Endothelial cell of umbilical vein (primary cell): ENCODE data around the gene MOB3C. TPM values are rescaled to one million over a fixed set of nuclear protein-coding genes. Genes with fewer than 3 reads are reported as not detected.

ENCODE experiments used
- BruUV-seq: library from RNA; stranded (reverse); fragments of 400-500 nt; replicated peaks from 2 replicates; lab custom pipeline; 2021; lab: Mats Ljungman, UMichigan
- CTCF ChIA-PET: fragments of 300-600, 350-600 bp; sonication (Branson Sonifier 250); formaldehyde crosslinking; loops from one replicate; lab custom pipeline; 2021; ENCODE audit warnings: antibody characterized with exemption, inconsistent platforms; lab: Charles Lee
- POLR2A ChIA-PET: fragments of 300-600, 350-600 bp; sonication (Branson Sonifier 250); formaldehyde crosslinking; loops from one replicate; lab custom pipeline; 2021; ENCODE audit warnings: antibody characterized with exemption, inconsistent platforms; lab: Charles Lee
- DNase-seq: peaks from one replicate; pipeline ENCODE4 v3.0.0-alpha.2; 2011; ENCODE audit warnings: low read depth, low spot score
- FAIRE-seq: peaks from 2 replicates; lab custom pipeline; 2011; peaks lifted over from hg19 to GRCh38; lab: Jason Lieb, UNC
- H2AFZ ChIP-seq: 2 replicates; pipeline ENCODE4 v1.6.0; 2012; ENCODE audit warnings: low read depth, low read length, control low read depth, inconsistent platforms
- H3K27ac ChIP-seq: 2 replicates; pipeline ENCODE4 v1.5.1; 2011; ENCODE audit warnings: low read depth, mild to moderate bottlenecking, control low read depth, low read length, moderate library complexity; ENCODE audit not compliant: insufficient read depth
- H3K27me3 ChIP-seq, 2 experiments: 2 replicates each; pipeline versions ENCODE4 v1.6.0 to v1.6.1; 2011; ENCODE audit warnings: low read length in 2 of 2, mixed read lengths in 1 of 2; ENCODE audit not compliant: control insufficient read depth in 2 of 2, insufficient read depth in 2 of 2
- H3K36me3 ChIP-seq, 2 experiments: 2 replicates in 1 of 2; 3 replicates in 1 of 2; pipeline ENCODE4 v1.5.1; 2011; ENCODE audit warnings: low read length in 2 of 2, mild to moderate bottlenecking in 1 of 2, moderate library complexity in 1 of 2; ENCODE audit not compliant: control insufficient read depth in 2 of 2, insufficient read depth in 2 of 2; ENCODE audit errors: extremely low read depth in 1 of 2
- H3K4me1 ChIP-seq: 3 replicates; pipeline ENCODE4 v1.5.1; 2011; ENCODE audit warnings: mild to moderate bottlenecking, low read length; ENCODE audit not compliant: control insufficient read depth, insufficient read depth; ENCODE audit errors: extremely low read depth
- H3K4me2 ChIP-seq: 2 replicates; pipeline ENCODE4 v1.6.1; 2011; ENCODE audit warnings: low read length, control low read depth, mixed read lengths; ENCODE audit not compliant: insufficient read depth
- H3K4me3 ChIP-seq, 3 experiments: fragments of 200-600 bp in 1 of 3; sonication (generic), shearing (Covaris generic) in 1 of 3; replicated peaks in 1 of 3; 2 replicates each; pipeline ENCODE4 v1.5.1; 2011 to 2016; ENCODE audit warnings: control low read depth in 3 of 3, low read length in 3 of 3, mild to moderate bottlenecking in 2 of 3, inconsistent platforms in 1 of 3, low read depth in 1 of 3, moderate library complexity in 1 of 3; ENCODE audit not compliant: insufficient read depth in 1 of 3
- H3K79me2 ChIP-seq: 2 replicates; pipeline ENCODE4 v1.6.0; 2012; ENCODE audit warnings: low read length, inconsistent platforms; ENCODE audit not compliant: control insufficient read depth, insufficient read depth
- H3K9ac ChIP-seq: replicated peaks from 2 replicates; pipeline ENCODE3; 2011; ENCODE audit warnings: low read length, control low read depth; ENCODE audit not compliant: insufficient read depth; ENCODE audit errors: extremely low read depth
- H3K9me1 ChIP-seq: replicated peaks from 3 replicates; pipeline ENCODE4 v1.6.0; 2011; ENCODE audit warnings: mild to moderate bottlenecking, low read length; ENCODE audit not compliant: control insufficient read depth, insufficient read depth; ENCODE audit errors: extremely low read depth
- H3K9me3 ChIP-seq: replicated peaks from 2 replicates; pipeline ENCODE4 v1.5.1; 2012; ENCODE audit warnings: low read length, inconsistent platforms; ENCODE audit not compliant: control insufficient read depth, insufficient read depth
- H4K20me1 ChIP-seq: replicated peaks from 2 replicates; pipeline ENCODE3; 2011; ENCODE audit warnings: mild to moderate bottlenecking, low read length; ENCODE audit not compliant: control insufficient read depth, insufficient read depth; ENCODE audit errors: extremely low read depth
- EZH2 ChIP-seq: IDR thresholded peaks from 2 replicates; pipeline ENCODE4 v1.6.1; 2012; ENCODE audit warnings: borderline replicate concordance, low read depth, mild to moderate bottlenecking, moderate library complexity, low read length, inconsistent platforms; ENCODE audit not compliant: severe bottlenecking
- FOS ChIP-seq: IDR thresholded peaks from 2 replicates; pipeline ENCODE4 v1.6.1; 2011; ENCODE audit warnings: mild to moderate bottlenecking, low read length, moderate library complexity, borderline replicate concordance; ENCODE audit not compliant: insufficient read depth
- GATA2 ChIP-seq: IDR thresholded peaks from 2 replicates; pipeline ENCODE4 v1.7.0; 2011; ENCODE audit warnings: low read depth, mild to moderate bottlenecking, moderate library complexity, mixed read lengths, low read length; ENCODE audit not compliant: insufficient read length, insufficient read depth
- JUN ChIP-seq: IDR thresholded peaks from 2 replicates; pipeline ENCODE4 v1.6.1; 2011; ENCODE audit warnings: borderline replicate concordance, low read depth; ENCODE audit not compliant: insufficient read length, insufficient read depth
- MAX ChIP-seq: IDR thresholded peaks from 2 replicates; pipeline ENCODE4 v1.6.1; 2011; ENCODE audit not compliant: insufficient read depth, insufficient read length
- MYC ChIP-seq: IDR thresholded peaks from one replicate; pipeline ENCODE4 v1.6.1; 2011; ENCODE audit warnings: mild to moderate bottlenecking, low read depth, low read length
- POLR2A ChIP-seq: IDR thresholded peaks from 2 replicates; pipeline ENCODE4 v1.6.1; 2012; ENCODE audit warnings: low read depth, mild to moderate bottlenecking, control low read depth, low read length
- POLR2AphosphoS5 ChIP-seq: IDR thresholded peaks from 2 replicates; pipeline ENCODE4 v1.6.1; 2012; ENCODE audit warnings: low read depth, mild to moderate bottlenecking, control low read depth, low read length, moderate library complexity; ENCODE audit not compliant: insufficient read depth
- dilution Hi-C: fragments of 300-500 bp; cut with MboI; formaldehyde crosslinking; loops from one replicate; pipeline ENCODE4 v1.15.0; 2019; ENCODE audit warnings: low sequenced_read_pairs; ENCODE audit not compliant: extremely low pct_ligation_motif_present
- intact Hi-C: fragments of 100-400 bp; cut with micrococcal nuclease; formaldehyde crosslinking; loops from one replicate; pipeline ENCODE4 v1.10.0; 2022
- polyA plus RNA-seq, 4 experiments: library from polyadenylated mRNA; depleted of rRNA in 3 of 4; stranded (reverse) in 3 of 4; unstranded in 1 of 4; fragments of >200 nt; gene quantifications; 2 replicates each; pipeline versions ENCODE4 v1.2.1 to v1.2.3, GENCODE V29; 2011 to 2012; ENCODE audit warnings: missing spikeins in 1 of 4
- total RNA-seq: library from RNA; stranded (reverse); gene quantifications from 2 replicates; pipeline ENCODE4 v1.2.3, GENCODE V29; 2021
- TF ChIP-seq, protein P1 (sequence below), 2 donors: IDR thresholded peaks; 1 replicate in 1 of 2; 2 replicates in 1 of 2; pipeline ENCODE4 v1.5.1; 2011; ENCODE audit warnings: low read length in 2 of 2, mild to moderate bottlenecking in 2 of 2, moderate library complexity in 2 of 2, control low read depth in 1 of 2, inconsistent platforms in 1 of 2, low read depth in 1 of 2; ENCODE audit not compliant: insufficient read depth in 1 of 2; ENCODE audit errors: extremely low read depth in 1 of 2

The MOB3C gene
- total and polyA plus RNA-seq, 2 donors (not counting 3 experiments of a cell fraction or from before 2014, with no cell fraction given) = 6.1 to 8.4 TPM

GRCh38 chr1:46596846-46597245, 19.8 kb downstream of the MOB3C start:
- ChIA-PET POLR2A (interaction anchor here (0.6 kb wide), 1 partner anchor 240 kb away, joined by 3 read pairs; no protein-coding TSS in a partner anchor), CTCF (no interaction called here)

More at GRCh38 chr1:46596846-46597245, 19.8 kb downstream of the MOB3C start:
- FAIRE-seq (no peak), DNase-seq (no peak)
- Histone ChIP-seq H3K36me3 (peaks cover 0 to 4% of the 10 kb centered on the region in 2 experiments), H3K27me3 (no peaks in the 10 kb centered on the region), H3K4me3 (no peak overlapping the region), H2AFZ (no peak overlapping the region), H3K4me1 (no peaks in the 10 kb centered on the region), H3K9me1 (no peaks in the 10 kb centered on the region), H4K20me1 (no peaks in the 10 kb centered on the region), H3K4me2 (no peak overlapping the region), H3K79me2 (no peaks in the 10 kb centered on the region), H3K27ac (no peak overlapping the region), H3K9ac (no peak overlapping the region), H3K9me3 (no peaks in the 10 kb centered on the region)
- dilution Hi-C loops = no loop called here
- no TSS peak for BruUV-seq
- intact Hi-C loops = no loop called here
- TF ChIP-seq GATA2 (no peak), MAX (no peak), MYC (no peak), FOS (no peak), JUN (no peak), EZH2 (no peak), POLR2AphosphoS5 (no peak), POLR2A (no peak)
- TF ChIP-seq, protein P1, sequence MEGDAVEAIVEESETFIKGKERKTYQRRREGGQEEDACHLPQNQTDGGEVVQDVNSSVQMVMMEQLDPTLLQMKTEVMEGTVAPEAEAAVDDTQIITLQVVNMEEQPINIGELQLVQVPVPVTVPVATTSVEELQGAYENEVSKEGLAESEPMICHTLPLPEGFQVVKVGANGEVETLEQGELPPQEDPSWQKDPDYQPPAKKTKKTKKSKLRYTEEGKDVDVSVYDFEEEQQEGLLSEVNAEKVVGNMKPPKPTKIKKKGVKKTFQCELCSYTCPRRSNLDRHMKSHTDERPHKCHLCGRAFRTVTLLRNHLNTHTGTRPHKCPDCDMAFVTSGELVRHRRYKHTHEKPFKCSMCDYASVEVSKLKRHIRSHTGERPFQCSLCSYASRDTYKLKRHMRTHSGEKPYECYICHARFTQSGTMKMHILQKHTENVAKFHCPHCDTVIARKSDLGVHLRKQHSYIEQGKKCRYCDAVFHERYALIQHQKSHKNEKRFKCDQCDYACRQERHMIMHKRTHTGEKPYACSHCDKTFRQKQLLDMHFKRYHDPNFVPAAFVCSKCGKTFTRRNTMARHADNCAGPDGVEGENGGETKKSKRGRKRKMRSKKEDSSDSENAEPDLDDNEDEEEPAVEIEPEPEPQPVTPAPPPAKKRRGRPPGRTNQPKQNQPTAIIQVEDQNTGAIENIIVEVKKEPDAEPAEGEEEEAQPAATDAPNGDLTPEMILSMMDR (IDR thresholded peaks at IDR 0.05; ENCODE audit: extremely low read depth in 1 of 2, insufficient read depth in 1 of 2, low read depth in 1 of 2, low read length in 2 of 2) = no peak
